Rectal smooth muscle tissue (tissue), 1 donor: ENCODE results near the gene FAM204A.

Experiments used
- H3K27ac ChIP-seq: one replicate; pipeline ENCODE4 v1.7.0; 2013; ENCODE audit warnings: low read depth, low read length, inconsistent platforms
- H3K27me3 ChIP-seq: one replicate; pipeline ENCODE4 v1.7.0; 2013; ENCODE audit warnings: low read length; ENCODE audit not compliant: control insufficient read depth, insufficient read depth
- H3K36me3 ChIP-seq: one replicate; pipeline ENCODE4 v1.7.0; 2013; ENCODE audit warnings: low read length; ENCODE audit not compliant: control insufficient read depth, insufficient read depth
- H3K4me1 ChIP-seq: one replicate; pipeline ENCODE4 v1.7.0; 2013; ENCODE audit warnings: low read length; ENCODE audit not compliant: control insufficient read depth, insufficient read depth
- H3K4me3 ChIP-seq: one replicate; pipeline ENCODE4 v1.7.0; 2013; ENCODE audit warnings: low read length
- H3K9ac ChIP-seq: one replicate; pipeline ENCODE4 v1.7.0; 2013; ENCODE audit warnings: low read length

FAM204A gene

GRCh38 chr10:118253397-118253796, 88.7 kb downstream of the FAM204A start:
- H3K9ac ChIP-seq, result no peak overlapping the region
- H3K4me1 ChIP-seq, result no peaks in the 10 kb centered on the region
- H3K27me3 ChIP-seq, result no peaks in the 10 kb centered on the region
- H3K4me3 ChIP-seq, result no peak overlapping the region
- H3K27ac ChIP-seq, result no peak overlapping the region
- H3K36me3 ChIP-seq, result no peaks in the 10 kb centered on the region

GRCh38 chr10:118251791-118252190, 90.3 kb downstream of the FAM204A start:
- no peaks in the 10 kb centered on the region for H3K36me3 ChIP-seq
- H3K27ac ChIP-seq, result no peak overlapping the region
- H3K4me3 ChIP-seq, result no peak overlapping the region
- no peaks in the 10 kb centered on the region for H3K4me1 ChIP-seq
- H3K9ac ChIP-seq, result no peak overlapping the region
- H3K27me3 ChIP-seq, result no peaks in the 10 kb centered on the region

DNA sequence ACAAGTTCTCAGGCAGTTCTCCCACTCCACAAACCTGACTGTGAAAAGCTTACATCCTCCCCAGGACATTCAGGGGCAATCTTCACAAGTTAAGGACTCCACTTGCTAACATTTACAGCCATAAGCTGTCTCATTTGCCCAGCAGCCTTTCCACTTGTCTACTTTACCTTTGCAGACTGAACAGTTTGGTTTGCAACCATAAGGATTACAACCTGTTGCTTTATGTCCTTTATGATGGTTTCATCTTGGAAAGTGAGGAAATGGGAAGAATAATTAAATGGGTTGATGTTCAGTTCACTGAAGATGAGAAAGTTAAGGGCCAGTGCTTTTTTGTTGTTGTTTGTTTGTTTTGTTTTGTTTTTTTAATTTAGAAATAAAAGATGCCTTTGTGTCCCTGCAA, 92.4 kb downstream of the FAM204A start:
- Histone ChIP-seq H3K27ac (no peak overlapping the region), H3K9ac (no peak overlapping the region), H3K27me3 (peaks cover 3% of the 10 kb centered on the region), H3K4me3 (no peak overlapping the region), H3K36me3 (no peaks in the 10 kb centered on the region), H3K4me1 (no peaks in the 10 kb centered on the region)
